ENCODE measurements around the gene SCAMP1. TPM values are rescaled to one million over a fixed set of nuclear protein-coding genes. Genes with fewer than 3 reads are reported as not detected.
A peak's percentile ranks its signal among the peaks of the same experiment; 100 is the strongest.

Gene SCAMP1
- total and polyA plus RNA-seq, 2 of the 13 experiments (the other 11 are each of a cell fraction or from before 2014, with no cell fraction given), result 18.2 to 33.7 TPM

DNA sequence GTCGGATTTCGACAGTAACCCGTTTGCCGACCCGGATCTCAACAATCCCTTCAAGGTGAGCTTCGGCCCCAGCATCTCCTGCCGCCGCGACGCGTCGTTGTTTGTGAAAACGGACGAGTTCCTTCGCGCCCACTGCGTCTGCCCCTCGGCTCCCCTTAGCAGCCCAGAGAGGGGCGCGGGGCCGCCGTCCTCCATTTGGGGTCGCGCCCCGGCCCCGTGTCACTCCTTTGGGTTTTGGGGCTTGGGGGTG is 182 bp downstream of the SCAMP1 start (continued):
- TF ChIP-seq, protein P1, sequence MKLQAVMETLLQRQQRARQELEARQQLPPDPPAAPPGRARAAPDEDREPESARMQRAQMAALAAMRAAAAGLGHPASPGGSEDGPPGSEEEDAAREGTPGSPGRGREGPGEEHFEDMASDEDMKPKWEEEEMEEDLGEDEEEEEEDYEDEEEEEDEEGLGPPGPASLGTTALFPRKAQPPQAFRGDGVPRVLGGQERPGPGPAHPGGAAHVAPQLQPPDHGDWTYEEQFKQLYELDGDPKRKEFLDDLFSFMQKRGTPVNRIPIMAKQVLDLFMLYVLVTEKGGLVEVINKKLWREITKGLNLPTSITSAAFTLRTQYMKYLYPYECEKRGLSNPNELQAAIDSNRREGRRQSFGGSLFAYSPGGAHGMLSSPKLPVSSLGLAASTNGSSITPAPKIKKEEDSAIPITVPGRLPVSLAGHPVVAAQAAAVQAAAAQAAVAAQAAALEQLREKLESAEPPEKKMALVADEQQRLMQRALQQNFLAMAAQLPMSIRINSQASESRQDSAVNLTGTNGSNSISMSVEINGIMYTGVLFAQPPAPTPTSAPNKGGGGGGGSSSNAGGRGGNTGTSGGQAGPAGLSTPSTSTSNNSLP (IDR thresholded peaks at IDR 0.05; ENCODE audit: low read depth, low read length), result no peak
- TF ChIP-seq ZNF724P (CRISPR knock-in tag; IDR thresholded peaks at IDR 0.05; ENCODE audit: borderline replicate concordance) (0 out of 2 replicates have a peak, but pooled peaks have one; percentile 6), REL (CRISPR knock-in tag; conservative IDR thresholded peaks at IDR 0.05) (0 out of 2 replicates have a peak, but pooled peaks have one; percentile 7), HOXD1 (CRISPR knock-in tag; IDR thresholded peaks at IDR 0.05) (0 out of 2 replicates have a peak, but pooled peaks have one; percentile 15), ZFY (CRISPR knock-in tag; IDR thresholded peaks at IDR 0.05) (no peak; the same call in 1 of the 2 replicates), ZNF749 (CRISPR knock-in tag; IDR thresholded peaks at IDR 0.05; ENCODE audit: borderline replicate concordance) (no peak), ZNF747 (CRISPR knock-in tag; IDR thresholded peaks at IDR 0.05; ENCODE audit: borderline replicate concordance) (peak; percentile 72), MAF1 (CRISPR knock-in tag; IDR thresholded peaks at IDR 0.05; ENCODE audit: borderline replicate concordance) (0 out of 2 replicates have a peak, but pooled peaks have one; percentile 26), TCF7 (IDR thresholded peaks at IDR 0.05; ENCODE audit: low read depth) (no peak), FOXJ3 (CRISPR knock-in tag; IDR thresholded peaks at IDR 0.05; ENCODE audit: borderline replicate concordance) (no peak), ZC3H13 (CRISPR knock-in tag; IDR thresholded peaks at IDR 0.05) (no peak), SMAD1 (CRISPR knock-in tag; IDR thresholded peaks at IDR 0.05; ENCODE audit: borderline replicate concordance, low read depth) (no peak), ETV5 (CRISPR knock-in tag; IDR thresholded peaks at IDR 0.05; ENCODE audit: borderline replicate concordance) (0 out of 2 replicates have a peak, but pooled peaks have one; percentile 3), PITX1 (CRISPR knock-in tag; IDR thresholded peaks at IDR 0.05) (no peak), SMYD3 (CRISPR knock-in tag; IDR thresholded peaks at IDR 0.05) (no peak), ZNF616 (CRISPR knock-in tag; IDR thresholded peaks at IDR 0.05; ENCODE audit: low read depth) (no peak; the same call in 1 of the 2 replicates), SAFB2 (CRISPR knock-in tag; IDR thresholded peaks at IDR 0.05; ENCODE audit: borderline replicate concordance, low read depth) (no peak; the same call in 1 of the 2 replicates), ZNF143 (CRISPR knock-in tag; IDR thresholded peaks at IDR 0.05) (no peak)
- TF ChIP-seq, protein P2, sequence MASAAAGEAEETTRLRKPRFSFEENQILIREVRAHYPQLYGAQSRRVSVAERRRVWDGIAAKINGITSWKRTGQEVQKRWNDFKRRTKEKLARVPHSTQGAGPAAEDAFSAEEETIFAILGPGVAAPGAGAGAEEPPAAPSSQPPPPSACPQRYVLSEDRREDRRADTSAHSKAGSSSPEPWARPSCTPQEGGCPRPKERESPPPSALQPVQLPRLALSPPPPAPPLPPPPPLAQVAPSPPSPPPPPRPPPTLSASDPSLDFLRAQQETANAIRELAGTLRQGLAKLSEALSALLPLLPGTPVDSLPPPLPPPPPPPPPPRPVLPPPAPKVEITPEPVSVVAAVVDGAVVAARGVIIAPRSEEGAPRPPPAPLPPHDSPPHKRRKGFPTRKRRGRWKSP (CRISPR knock-in tag; IDR thresholded peaks at IDR 0.05), result 0 out of 2 replicates have a peak, but pooled peaks have one; percentile 2
- TF ChIP-seq, protein P3, sequence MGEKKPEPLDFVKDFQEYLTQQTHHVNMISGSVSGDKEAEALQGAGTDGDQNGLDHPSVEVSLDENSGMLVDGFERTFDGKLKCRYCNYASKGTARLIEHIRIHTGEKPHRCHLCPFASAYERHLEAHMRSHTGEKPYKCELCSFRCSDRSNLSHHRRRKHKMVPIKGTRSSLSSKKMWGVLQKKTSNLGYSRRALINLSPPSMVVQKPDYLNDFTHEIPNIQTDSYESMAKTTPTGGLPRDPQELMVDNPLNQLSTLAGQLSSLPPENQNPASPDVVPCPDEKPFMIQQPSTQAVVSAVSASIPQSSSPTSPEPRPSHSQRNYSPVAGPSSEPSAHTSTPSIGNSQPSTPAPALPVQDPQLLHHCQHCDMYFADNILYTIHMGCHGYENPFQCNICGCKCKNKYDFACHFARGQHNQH (CRISPR knock-in tag; IDR thresholded peaks at IDR 0.05), result no peak
- TF ChIP-seq, protein P4, sequence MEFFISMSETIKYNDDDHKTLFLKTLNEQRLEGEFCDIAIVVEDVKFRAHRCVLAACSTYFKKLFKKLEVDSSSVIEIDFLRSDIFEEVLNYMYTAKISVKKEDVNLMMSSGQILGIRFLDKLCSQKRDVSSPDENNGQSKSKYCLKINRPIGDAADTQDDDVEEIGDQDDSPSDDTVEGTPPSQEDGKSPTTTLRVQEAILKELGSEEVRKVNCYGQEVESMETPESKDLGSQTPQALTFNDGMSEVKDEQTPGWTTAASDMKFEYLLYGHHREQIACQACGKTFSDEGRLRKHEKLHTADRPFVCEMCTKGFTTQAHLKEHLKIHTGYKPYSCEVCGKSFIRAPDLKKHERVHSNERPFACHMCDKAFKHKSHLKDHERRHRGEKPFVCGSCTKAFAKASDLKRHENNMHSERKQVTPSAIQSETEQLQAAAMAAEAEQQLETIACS (CRISPR knock-in tag; IDR thresholded peaks at IDR 0.05), result 0 out of 2 replicates have a peak, but pooled peaks have one; percentile 24
- TF ChIP-seq, protein P5, sequence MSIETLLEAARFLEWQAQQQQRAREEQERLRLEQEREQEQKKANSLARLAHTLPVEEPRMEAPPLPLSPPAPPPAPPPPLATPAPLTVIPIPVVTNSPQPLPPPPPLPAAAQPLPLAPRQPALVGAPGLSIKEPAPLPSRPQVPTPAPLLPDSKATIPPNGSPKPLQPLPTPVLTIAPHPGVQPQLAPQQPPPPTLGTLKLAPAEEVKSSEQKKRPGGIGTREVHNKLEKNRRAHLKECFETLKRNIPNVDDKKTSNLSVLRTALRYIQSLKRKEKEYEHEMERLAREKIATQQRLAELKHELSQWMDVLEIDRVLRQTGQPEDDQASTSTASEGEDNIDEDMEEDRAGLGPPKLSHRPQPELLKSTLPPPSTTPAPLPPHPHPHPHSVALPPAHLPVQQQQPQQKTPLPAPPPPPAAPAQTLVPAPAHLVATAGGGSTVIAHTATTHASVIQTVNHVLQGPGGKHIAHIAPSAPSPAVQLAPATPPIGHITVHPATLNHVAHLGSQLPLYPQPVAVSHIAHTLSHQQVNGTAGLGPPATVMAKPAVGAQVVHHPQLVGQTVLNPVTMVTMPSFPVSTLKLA (IDR thresholded peaks at IDR 0.05), result no peak
- TF ChIP-seq, protein P6, sequence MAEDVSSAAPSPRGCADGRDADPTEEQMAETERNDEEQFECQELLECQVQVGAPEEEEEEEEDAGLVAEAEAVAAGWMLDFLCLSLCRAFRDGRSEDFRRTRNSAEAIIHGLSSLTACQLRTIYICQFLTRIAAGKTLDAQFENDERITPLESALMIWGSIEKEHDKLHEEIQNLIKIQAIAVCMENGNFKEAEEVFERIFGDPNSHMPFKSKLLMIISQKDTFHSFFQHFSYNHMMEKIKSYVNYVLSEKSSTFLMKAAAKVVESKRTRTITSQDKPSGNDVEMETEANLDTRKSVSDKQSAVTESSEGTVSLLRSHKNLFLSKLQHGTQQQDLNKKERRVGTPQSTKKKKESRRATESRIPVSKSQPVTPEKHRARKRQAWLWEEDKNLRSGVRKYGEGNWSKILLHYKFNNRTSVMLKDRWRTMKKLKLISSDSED (CRISPR knock-in tag; IDR thresholded peaks at IDR 0.05), result no peak

Data from HepG2 (cell line).